HG03159 (cell line): ENCODE measurements around the gene ZNF467.

Source experiments
- ATAC-seq: cut with Tn5 transposase; IDR thresholded peaks from one replicate; pipeline ENCODE4 v1.9.1; 2021; ENCODE audit warnings: mild to moderate bottlenecking, moderate library complexity; ENCODE audit not compliant: unreplicated experiment

ZNF467 gene

GRCh38 chr7:149773446-149774236 is at the start of gene ZNF467:
TSS of gene ZNF467 (minus strand) at chr7:149773588. CDS start at chr7:149771032, 2,556 bp downstream.
- no peak for ATAC-seq

- ATAC-seq = no peak
Observed at GRCh38 chr7:149822353-149822943, 49.1 kb upstream of the ZNF467 start.

GRCh38 chr7:149821191-149822148 is 48.1 kb upstream of the ZNF467 start:
- ATAC-seq = no peak

GRCh38 chr7:149820622-149821190 is 47.3 kb upstream of the ZNF467 start:
- ATAC-seq = no peak

- no peak for ATAC-seq
Observed at GRCh38 chr7:149819961-149820340, 46.6 kb upstream of the ZNF467 start.

GRCh38 chr7:149819141-149819960 is 46.0 kb upstream of the ZNF467 start:
- ATAC-seq = no peak

GRCh38 chr7:149818536-149818840 is 45.1 kb upstream of the ZNF467 start:
- ATAC-seq = no peak

GRCh38 chr7:149817836-149818535 is 44.6 kb upstream of the ZNF467 start:
- ATAC-seq = no peak

GRCh38 chr7:149817301-149817771 is 43.9 kb upstream of the ZNF467 start:
- no peak for ATAC-seq

GRCh38 chr7:149816794-149817193 is 43.4 kb upstream of the ZNF467 start:
- no peak for ATAC-seq

GRCh38 chr7:149816267-149816751 is 42.9 kb upstream of the ZNF467 start:
- no peak for ATAC-seq

- ATAC-seq = no peak
Observed at GRCh38 chr7:149815661-149816266, 42.4 kb upstream of the ZNF467 start.

GRCh38 chr7:149815121-149815520 is 41.7 kb upstream of the ZNF467 start:
- no peak for ATAC-seq

GRCh38 chr7:149814494-149814893 is 41.1 kb upstream of the ZNF467 start:
- no peak for ATAC-seq

- no peak for ATAC-seq
Observed at GRCh38 chr7:149813254-149814035, 40.1 kb upstream of the ZNF467 start.

GRCh38 chr7:149811831-149812490 is 38.6 kb upstream of the ZNF467 start:
- no peak for ATAC-seq

- no peak for ATAC-seq
Observed at GRCh38 chr7:149811221-149811620, 37.8 kb upstream of the ZNF467 start.

- no peak for ATAC-seq
Observed at GRCh38 chr7:149809215-149809614, 35.8 kb upstream of the ZNF467 start.
